GM12891 (cell line): ENCODE data around the gene TECTA.
"Not testable (repeated sequence)": the region's sequence is repeated elsewhere in the genome, so short reads cannot be mapped to it uniquely, and the experiment has no call there.

ENCODE experiments used
- PAX5 ChIP-seq: IDR thresholded peaks from 2 replicates; pipeline ENCODE4 v1.6.1; 2011; ENCODE audit warnings: low read length, moderate library complexity, mild to moderate bottlenecking; ENCODE audit not compliant: insufficient read depth, severe bottlenecking
- POLR2A ChIP-seq: IDR thresholded peaks from 2 replicates; pipeline ENCODE4 v1.6.1; 2011; ENCODE audit warnings: low read depth, low read length, control low read depth
- POLR2AphosphoS5 ChIP-seq: IDR thresholded peaks from 2 replicates; pipeline ENCODE4 v1.6.1; 2011; ENCODE audit warnings: low read depth, low read length, control low read depth
- TAF1 ChIP-seq: IDR thresholded peaks from 2 replicates; pipeline ENCODE4 v1.6.1; 2011; ENCODE audit warnings: low read depth, low read length, control low read depth

DNA sequence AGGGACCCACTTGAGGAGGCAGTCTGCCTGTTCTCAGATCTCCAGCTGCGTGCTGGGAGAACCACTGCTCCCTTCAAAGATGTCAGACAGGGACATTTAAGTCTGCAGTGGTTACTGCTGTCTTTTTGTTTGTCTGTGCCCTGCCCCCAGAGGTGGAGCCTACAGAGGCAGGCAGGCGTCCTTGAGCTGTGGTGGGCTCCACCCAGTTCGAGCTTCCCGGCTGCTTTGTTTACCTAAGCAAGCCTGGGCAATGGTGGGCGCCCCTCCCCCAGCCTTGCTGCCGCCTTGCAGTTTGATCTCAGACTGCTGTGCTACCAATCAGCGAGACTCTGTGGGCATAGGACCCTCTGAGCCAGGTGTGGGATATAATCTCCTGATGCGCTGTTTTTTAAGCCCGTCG is 76.6 kb downstream of the TECTA start:
- TF ChIP-seq POLR2A, TAF1, POLR2AphosphoS5, PAX5: not testable (repeated sequence)
